HG03354 (cell line): ENCODE measurements around the gene WSCD1.

Source experiments
- ATAC-seq: cut with Tn5 transposase; IDR thresholded peaks from one replicate; pipeline ENCODE4 v1.9.1; 2021; ENCODE audit warnings: mild to moderate bottlenecking; ENCODE audit not compliant: unreplicated experiment, poor library complexity, severe bottlenecking

Gene WSCD1

GRCh38 chr17:6173653-6174052 lies 103.5 kb downstream of the WSCD1 start:
- no peak for ATAC-seq
